ENCODE measurements around the gene RP9.
A peak's percentile ranks its signal among the peaks of the same experiment; 100 is the strongest.

RP9 gene

DNA sequence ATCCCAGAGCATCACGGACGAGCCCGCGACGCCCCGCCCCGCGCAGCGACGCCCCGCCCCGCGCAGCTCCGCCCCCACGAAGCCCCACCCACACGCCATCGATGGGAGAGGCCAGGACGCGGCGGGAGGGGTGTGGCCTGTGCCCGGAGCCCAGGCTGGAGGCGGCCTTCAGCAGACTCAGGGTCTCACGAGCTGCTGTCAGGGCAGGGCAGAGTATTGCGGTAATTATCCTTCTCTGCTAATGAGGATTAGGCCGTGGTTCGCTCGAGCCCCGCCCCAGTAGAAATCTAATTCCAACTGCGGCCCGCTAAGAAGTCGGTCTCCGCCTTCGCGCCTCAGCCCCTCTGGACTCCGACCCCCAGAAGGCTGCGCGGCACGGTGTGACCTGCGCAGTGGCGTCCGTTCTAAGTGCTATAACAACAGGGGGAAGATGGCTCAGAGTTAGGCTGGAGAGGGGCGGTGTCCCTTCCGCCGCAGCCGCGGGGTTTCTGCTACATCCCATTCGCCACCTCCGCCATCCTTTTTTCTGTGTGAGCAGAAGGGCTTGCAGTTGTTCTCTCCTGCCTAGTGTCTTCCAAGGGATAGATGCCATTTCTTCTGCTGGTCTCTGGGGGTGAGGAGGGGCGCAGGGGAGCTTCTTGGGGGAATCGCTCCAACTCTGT lies 46.3 kb downstream of the RP9 start:
- peak; percentile 80 for DNase-seq (ENCODE audit: low read depth)

DNA sequence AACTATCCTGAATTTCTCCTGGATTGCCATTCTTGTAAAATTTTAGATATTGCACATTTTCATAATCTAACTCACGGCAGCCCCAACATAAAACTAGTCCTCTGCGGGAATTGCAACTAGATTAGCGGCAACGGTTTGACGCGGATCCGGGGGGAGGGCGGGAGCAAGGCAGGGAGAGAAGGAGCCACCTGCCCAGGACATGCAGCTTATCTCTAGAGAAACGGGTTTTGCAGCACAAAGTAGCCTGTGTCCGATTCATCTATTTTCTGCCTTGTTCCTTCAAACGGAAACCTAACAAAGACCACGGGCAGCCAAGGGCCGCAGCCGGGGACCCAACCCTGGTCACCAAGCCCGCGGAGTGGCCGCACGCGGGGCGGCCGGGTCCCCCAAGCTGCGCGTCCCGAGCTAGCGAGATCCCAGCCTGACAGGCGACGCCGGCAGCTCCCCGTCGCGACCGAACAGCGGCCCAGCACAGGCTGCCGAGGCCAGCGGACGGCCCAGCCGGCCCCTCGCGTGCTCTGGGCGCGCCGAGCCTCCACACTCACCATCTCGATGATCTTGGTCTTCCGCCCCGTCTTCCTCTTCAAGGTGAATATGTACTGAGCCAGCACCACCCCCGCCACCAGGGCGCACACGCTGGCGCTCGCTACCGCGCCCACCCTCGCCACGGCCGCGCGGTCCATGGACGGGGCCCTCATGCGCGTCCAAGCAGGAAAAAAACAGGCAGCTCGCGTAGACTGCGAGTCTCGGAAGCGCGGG lies 47.0 kb downstream of the RP9 start, which contains the start of gene NT5C3A:
NT5C3A (minus strand) TSS at position 754 of the 759 bp plus-strand sequence; CDS start at position 683, 71 bp downstream.
- no peak for DNase-seq (ENCODE audit: low read depth)

DNA sequence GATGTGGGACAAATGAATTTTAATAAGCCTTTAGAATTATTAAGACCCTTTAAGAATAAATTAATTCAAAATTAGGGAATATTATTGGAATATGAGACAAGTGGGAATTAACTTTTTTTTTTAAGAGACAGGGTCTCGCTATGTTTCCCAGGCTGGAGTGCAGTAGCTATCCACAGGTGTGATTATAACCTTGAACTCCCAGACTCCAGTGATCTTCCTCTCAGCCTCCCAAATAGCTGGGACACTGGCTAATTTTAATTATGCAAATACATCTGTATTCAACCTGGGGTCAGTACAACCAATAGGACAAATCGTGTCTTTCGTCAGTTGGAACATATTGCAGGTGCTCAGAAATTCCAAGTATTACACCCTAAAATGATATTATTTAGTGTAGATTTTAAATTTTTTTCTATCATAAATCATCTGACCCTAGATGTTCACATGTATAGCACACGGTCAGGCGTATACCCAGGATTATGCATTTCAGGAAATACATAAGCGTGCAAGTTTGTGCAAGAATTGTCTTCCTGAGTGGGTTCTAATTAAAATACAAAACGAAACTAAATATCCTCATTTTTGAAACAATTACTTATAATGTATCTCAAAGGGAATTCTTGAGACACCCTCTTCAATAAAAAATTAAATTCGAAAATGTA lies 47.8 kb downstream of the RP9 start:
- no peak for DNase-seq (ENCODE audit: low read depth)

DNA sequence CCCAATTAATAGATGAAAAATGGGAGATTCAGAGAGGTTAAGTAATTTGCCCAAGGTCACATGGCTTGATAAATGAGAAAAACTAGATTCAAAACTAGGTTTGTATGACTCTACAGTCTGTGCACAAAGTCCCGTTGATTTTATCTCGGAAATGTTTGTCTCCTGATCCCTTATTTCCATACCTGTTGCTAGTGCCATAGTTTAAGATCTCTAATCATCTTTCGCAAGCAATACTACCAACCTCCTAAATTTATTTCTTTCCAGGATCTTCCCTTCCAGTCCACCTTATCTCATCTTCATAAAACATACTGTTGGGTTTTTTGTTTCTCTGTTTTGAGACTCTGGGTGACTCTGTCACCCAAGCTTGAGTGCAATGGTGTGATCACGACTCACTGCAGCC lies 49.6 kb downstream of the RP9 start:
- no peak for DNase-seq (ENCODE audit: low read depth)

DNA sequence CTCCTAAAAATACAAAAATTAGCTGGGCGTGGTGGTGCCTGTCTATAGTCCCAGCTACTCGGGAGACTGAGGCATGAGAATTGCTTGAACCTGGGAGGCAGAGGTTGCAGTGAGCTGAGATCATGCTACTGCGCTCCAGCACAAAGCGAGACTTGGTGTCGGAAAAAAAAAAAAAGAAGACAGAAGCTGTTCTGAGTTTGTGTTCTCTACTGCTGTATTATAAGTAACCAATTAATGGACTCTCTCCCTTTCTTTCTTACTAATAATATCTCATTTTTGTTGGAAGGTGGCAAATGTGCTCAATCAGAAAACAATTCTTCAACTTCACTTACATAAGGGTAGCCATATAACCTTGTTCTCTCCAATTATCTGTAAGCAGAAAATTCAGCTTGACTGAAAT lies 54.0 kb downstream of the RP9 start:
- no peak for DNase-seq (ENCODE audit: low read depth)

DNA sequence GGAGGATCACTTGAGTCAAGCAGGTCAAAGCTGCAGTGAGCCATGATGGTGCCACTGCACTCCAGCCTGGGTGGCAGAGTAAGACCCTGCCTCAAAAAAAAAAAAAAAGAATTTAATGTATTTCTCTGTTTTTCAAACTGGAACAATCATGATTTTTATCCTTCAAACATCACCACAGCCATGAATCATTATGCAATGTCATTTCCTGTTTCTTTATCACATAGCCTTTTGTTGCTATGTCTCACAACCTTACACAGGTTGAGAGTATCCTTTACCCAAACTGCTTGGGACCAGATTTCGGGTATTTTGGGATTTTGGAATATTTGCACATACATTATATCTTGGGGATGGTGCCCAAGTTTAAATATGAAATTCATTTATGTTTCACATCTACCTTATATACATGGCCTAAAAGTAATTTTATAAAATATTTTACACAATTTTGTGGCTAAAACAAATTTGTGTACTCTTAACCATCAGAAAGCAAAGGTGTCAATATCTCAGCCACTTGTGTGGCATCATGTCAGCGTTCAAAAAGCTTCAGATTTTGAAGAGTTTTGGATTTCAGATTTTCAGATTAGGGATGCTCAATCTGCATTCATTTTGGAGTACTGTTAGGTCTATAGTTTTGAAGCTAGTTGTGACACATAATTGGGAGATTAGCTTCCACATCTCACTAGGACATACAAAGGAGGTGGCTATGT lies 54.8 kb downstream of the RP9 start:
- DNase-seq (ENCODE audit: low read depth) = no peak

DNA sequence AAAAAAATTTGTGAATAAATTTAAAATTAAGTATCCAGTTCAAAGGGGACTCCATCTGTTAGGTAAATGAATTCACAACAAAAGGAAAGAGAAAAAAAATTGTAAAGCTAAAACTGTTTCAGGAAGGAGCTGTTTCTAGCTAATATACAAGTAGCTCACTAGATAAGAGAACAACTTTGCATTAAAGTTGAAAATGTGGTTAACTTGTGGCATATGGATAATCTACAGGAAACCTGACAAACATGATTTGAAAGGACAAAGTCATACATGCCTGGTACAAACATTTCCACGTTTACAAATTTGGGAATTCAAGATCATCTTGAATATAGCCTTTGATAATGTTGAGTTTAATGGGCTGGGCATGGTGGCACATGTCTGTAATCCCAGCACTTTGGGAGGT lies 55.5 kb downstream of the RP9 start:
- DNase-seq (ENCODE audit: low read depth) = no peak

DNA sequence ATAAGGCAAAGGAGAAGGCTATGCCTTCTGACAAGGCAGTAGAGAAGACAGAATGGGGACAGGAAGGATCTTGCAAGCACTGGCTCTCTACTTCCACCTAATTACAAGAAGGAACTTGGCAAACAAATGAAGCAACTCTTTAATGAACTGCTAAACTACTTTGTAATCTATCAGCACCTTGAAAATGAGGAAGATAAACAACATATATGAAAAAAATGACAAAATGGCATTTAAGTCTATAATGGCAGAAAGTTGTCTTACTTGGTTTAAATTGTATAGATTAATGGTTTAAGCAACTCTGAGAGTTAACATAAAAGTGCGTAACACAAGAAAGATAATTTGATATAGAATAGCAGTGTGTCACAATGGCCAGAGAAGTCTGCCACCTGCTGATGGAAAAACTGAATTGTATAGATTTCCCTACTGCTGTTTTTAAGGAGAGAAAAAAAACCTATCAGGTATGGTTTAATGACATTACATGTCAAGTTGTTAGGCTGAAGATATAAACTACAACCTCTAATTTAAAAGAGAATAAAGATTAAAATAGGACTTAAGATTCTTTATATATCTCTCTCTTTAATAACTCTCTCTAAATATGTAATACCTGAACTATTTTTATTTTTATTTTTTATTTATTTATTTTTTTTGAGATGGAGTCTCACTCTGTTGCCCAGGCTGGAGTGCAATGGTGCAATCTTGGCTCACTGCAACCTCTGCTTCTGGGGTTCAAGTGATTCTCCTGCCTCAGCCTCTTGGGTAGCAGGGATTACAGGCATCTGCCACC lies 58.5 kb downstream of the RP9 start:
- no peak for DNase-seq (ENCODE audit: low read depth)

DNA sequence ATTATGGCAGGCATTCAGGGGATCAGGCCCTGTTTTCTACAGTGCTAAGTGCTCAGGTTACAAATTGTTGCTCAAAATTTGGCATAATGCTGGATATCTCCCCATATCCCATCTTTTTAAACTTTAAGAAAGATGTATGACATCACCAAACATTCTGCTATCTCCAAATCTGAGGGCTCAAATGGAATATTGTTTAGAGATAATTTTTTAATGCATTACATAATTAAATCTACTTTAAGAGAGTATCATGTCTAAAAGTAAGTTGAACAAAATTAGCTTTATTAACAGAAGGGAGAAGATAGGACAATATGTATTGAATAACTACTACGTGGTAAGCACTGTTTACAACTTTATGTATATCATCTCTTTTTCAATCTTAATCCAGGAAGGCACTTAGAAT lies 60.5 kb downstream of the RP9 start:
- DNase-seq (ENCODE audit: low read depth) = no peak

DNA sequence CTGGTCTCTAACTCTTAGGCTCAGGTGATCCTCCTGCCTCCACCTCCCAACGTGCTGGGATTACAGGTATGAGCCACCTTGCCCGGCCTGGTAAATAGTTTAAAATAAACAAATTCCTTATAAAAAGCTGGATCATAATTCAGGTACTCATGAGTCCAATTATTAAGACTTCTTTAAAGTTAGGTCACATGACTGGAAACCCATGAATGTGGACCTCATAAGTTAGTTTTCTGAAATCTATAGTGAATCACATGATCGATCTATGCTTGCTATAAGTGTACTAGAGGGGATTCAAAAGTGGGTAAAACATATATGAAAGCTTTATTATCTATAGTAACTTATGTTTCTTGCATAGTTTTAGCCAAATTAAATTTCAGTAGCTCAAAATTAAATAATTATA lies 60.9 kb downstream of the RP9 start:
- DNase-seq (ENCODE audit: low read depth) = no peak

DNA sequence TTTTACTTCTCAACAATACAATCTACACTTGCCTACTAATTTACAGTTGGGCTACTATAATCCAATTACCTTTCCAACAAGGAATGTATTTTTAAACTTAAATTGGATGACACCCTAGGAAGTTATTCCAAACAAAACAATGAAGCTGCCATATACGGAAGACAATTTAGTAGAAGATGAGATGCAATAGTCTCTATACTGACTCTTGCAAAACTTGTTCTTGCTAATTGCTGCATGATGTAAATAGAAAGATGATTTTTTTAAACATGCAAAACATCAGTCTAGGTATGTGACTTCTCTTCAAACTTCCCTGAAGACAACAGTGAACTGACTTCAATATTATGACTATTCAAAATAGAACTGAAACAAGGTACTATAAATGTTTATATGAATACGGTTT lies 64.2 kb downstream of the RP9 start:
- no peak for DNase-seq (ENCODE audit: low read depth)

All from non-pigmented ciliary epithelial cell (primary cell).